H1 (cell line): ENCODE data around the gene MVD.

Source experiments
- CHD2 ChIP-seq: IDR thresholded peaks from 2 replicates; pipeline ENCODE4 v1.6.1; 2012; ENCODE audit warnings: low read length, improper control_type of control experiment
- EP300 ChIP-seq, 2 experiments: IDR thresholded peaks; 1 replicate in 1 of 2; 2 replicates in 1 of 2; pipeline ENCODE4 v1.6.1; 2011 to 2012; ENCODE audit warnings: low read depth in 2 of 2, low read length in 2 of 2, mild to moderate bottlenecking in 2 of 2, borderline replicate concordance in 1 of 2, inconsistent platforms in 1 of 2, moderate library complexity in 1 of 2
- EZH2 ChIP-seq: fragments of 200-600 bp; sonication (generic); IDR thresholded peaks from 2 replicates; pipeline ENCODE4 v1.7.1; 2012; ENCODE audit warnings: low read depth, mild to moderate bottlenecking, moderate library complexity, low read length, inconsistent platforms; ENCODE audit not compliant: severe bottlenecking
- FOSL1 ChIP-seq: IDR thresholded peaks from 2 replicates; pipeline ENCODE4 v1.6.1; 2011; ENCODE audit warnings: mild to moderate bottlenecking, low read depth, low read length, moderate library complexity; ENCODE audit not compliant: insufficient read depth
- POLR2AphosphoS5 ChIP-seq: IDR thresholded peaks from 2 replicates; pipeline ENCODE4 v1.6.1; 2011; ENCODE audit warnings: low read depth, low read length
- RFX5 ChIP-seq: IDR thresholded peaks from 2 replicates; pipeline ENCODE4 v1.6.1; 2011; ENCODE audit warnings: low read depth, low read length, improper control_type of control experiment, borderline replicate concordance
- TF ChIP-seq, protein P1 (sequence below): IDR thresholded peaks from 2 replicates; pipeline ENCODE4 v1.6.1; 2012; ENCODE audit warnings: inconsistent platforms
- TF ChIP-seq, protein P2 (sequence below), 3 experiments: IDR thresholded peaks; 1 replicate in 2 of 3; 2 replicates in 1 of 3; pipeline versions ENCODE4 v1.5.1 to v1.6.1; 2011; ENCODE audit warnings: low read length in 3 of 3, mild to moderate bottlenecking in 3 of 3, inconsistent platforms in 2 of 3, low read depth in 1 of 3, moderate library complexity in 1 of 3; ENCODE audit not compliant: insufficient read depth in 1 of 3; ENCODE audit errors: control extremely low read depth in 1 of 3
- TF ChIP-seq, protein P3 (sequence below): fragments of 300-600 bp; sonication (generic); IDR thresholded peaks from 2 replicates; pipeline ENCODE4 v1.7.1; 2012; ENCODE audit warnings: low read length, moderate library complexity, mild to moderate bottlenecking, inconsistent platforms; ENCODE audit not compliant: insufficient replicate concordance

DNA sequence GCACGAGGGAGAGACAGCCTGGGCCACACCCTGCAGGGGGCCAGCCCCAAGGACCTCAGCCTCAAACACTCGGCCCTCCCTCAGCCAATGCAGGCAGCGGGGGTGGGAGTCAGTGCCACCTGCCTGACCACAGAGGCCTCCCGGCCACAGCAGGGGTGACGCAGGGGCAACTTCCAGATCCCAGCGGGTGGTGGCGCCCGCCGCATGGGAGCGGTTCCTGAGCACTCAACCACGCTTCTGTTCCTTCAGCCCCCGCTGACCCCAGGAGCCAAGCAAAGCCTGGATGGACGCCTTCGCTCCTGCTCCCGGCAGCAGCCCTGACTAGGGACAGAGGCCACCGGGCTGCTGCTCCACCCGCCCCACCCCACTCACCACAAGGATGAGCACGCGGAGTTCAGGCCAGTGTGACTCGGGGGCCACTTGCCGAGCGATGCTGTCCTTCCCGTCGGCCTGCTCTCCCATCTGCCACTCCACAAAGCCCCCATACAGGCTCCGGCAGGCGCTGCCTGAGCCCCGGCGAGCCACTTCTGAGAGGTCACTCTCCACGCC lies 7.1 kb downstream of the MVD start:
- TF ChIP-seq EP300 (IDR thresholded peaks at IDR 0.05; ENCODE audit: borderline replicate concordance in 1 of 2, low read depth in 2 of 2, low read length in 2 of 2) (no peak), EZH2 (no peak), FOSL1 (no peak), POLR2AphosphoS5 (no peak), CHD2 (no peak), RFX5 (no peak)
- TF ChIP-seq, protein P1, sequence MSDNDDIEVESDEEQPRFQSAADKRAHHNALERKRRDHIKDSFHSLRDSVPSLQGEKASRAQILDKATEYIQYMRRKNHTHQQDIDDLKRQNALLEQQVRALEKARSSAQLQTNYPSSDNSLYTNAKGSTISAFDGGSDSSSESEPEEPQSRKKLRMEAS, result no peak
- TF ChIP-seq, protein P2, sequence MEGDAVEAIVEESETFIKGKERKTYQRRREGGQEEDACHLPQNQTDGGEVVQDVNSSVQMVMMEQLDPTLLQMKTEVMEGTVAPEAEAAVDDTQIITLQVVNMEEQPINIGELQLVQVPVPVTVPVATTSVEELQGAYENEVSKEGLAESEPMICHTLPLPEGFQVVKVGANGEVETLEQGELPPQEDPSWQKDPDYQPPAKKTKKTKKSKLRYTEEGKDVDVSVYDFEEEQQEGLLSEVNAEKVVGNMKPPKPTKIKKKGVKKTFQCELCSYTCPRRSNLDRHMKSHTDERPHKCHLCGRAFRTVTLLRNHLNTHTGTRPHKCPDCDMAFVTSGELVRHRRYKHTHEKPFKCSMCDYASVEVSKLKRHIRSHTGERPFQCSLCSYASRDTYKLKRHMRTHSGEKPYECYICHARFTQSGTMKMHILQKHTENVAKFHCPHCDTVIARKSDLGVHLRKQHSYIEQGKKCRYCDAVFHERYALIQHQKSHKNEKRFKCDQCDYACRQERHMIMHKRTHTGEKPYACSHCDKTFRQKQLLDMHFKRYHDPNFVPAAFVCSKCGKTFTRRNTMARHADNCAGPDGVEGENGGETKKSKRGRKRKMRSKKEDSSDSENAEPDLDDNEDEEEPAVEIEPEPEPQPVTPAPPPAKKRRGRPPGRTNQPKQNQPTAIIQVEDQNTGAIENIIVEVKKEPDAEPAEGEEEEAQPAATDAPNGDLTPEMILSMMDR (IDR thresholded peaks at IDR 0.05; ENCODE audit: control extremely low read depth in 1 of 3, insufficient read depth in 1 of 3, low read depth in 1 of 3, low read length in 3 of 3), result no peak
- TF ChIP-seq, protein P3, sequence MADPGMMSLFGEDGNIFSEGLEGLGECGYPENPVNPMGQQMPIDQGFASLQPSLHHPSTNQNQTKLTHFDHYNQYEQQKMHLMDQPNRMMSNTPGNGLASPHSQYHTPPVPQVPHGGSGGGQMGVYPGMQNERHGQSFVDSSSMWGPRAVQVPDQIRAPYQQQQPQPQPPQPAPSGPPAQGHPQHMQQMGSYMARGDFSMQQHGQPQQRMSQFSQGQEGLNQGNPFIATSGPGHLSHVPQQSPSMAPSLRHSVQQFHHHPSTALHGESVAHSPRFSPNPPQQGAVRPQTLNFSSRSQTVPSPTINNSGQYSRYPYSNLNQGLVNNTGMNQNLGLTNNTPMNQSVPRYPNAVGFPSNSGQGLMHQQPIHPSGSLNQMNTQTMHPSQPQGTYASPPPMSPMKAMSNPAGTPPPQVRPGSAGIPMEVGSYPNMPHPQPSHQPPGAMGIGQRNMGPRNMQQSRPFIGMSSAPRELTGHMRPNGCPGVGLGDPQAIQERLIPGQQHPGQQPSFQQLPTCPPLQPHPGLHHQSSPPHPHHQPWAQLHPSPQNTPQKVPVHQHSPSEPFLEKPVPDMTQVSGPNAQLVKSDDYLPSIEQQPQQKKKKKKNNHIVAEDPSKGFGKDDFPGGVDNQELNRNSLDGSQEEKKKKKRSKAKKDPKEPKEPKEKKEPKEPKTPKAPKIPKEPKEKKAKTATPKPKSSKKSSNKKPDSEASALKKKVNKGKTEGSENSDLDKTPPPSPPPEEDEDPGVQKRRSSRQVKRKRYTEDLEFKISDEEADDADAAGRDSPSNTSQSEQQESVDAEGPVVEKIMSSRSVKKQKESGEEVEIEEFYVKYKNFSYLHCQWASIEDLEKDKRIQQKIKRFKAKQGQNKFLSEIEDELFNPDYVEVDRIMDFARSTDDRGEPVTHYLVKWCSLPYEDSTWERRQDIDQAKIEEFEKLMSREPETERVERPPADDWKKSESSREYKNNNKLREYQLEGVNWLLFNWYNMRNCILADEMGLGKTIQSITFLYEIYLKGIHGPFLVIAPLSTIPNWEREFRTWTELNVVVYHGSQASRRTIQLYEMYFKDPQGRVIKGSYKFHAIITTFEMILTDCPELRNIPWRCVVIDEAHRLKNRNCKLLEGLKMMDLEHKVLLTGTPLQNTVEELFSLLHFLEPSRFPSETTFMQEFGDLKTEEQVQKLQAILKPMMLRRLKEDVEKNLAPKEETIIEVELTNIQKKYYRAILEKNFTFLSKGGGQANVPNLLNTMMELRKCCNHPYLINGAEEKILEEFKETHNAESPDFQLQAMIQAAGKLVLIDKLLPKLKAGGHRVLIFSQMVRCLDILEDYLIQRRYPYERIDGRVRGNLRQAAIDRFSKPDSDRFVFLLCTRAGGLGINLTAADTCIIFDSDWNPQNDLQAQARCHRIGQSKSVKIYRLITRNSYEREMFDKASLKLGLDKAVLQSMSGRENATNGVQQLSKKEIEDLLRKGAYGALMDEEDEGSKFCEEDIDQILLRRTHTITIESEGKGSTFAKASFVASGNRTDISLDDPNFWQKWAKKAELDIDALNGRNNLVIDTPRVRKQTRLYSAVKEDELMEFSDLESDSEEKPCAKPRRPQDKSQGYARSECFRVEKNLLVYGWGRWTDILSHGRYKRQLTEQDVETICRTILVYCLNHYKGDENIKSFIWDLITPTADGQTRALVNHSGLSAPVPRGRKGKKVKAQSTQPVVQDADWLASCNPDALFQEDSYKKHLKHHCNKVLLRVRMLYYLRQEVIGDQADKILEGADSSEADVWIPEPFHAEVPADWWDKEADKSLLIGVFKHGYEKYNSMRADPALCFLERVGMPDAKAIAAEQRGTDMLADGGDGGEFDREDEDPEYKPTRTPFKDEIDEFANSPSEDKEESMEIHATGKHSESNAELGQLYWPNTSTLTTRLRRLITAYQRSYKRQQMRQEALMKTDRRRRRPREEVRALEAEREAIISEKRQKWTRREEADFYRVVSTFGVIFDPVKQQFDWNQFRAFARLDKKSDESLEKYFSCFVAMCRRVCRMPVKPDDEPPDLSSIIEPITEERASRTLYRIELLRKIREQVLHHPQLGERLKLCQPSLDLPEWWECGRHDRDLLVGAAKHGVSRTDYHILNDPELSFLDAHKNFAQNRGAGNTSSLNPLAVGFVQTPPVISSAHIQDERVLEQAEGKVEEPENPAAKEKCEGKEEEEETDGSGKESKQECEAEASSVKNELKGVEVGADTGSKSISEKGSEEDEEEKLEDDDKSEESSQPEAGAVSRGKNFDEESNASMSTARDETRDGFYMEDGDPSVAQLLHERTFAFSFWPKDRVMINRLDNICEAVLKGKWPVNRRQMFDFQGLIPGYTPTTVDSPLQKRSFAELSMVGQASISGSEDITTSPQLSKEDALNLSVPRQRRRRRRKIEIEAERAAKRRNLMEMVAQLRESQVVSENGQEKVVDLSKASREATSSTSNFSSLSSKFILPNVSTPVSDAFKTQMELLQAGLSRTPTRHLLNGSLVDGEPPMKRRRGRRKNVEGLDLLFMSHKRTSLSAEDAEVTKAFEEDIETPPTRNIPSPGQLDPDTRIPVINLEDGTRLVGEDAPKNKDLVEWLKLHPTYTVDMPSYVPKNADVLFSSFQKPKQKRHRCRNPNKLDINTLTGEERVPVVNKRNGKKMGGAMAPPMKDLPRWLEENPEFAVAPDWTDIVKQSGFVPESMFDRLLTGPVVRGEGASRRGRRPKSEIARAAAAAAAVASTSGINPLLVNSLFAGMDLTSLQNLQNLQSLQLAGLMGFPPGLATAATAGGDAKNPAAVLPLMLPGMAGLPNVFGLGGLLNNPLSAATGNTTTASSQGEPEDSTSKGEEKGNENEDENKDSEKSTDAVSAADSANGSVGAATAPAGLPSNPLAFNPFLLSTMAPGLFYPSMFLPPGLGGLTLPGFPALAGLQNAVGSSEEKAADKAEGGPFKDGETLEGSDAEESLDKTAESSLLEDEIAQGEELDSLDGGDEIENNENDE, result no peak
